ENCODE data around the gene WIPF2.
A peak's percentile ranks its signal among the peaks of the same experiment; 100 is the strongest.

The WIPF2 gene

DNA sequence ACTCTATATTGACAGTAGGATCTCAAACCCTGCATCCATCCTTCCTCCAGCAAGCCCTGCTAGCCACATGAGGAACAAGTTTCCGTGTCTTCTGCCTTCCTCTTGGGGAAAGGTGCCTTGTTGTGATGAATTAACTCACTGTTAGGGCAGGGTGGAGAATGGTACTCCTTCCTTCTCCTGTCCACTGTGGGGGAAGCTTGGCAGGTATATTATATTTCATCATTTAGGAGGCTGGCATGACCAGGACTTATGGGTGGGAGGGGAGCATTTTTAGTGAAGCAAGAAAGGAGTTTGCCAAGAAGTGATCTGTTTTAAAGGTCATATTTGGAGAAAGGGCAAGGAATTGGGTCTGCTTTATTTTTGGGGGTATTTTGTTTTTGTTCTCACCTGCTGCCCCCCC, 59.3 kb downstream of the WIPF2 start:
- DNase-seq (ENCODE audit: low read depth) = no peak
- no peak overlapping the region for H3K4me3 ChIP-seq (ENCODE audit: low read length)
- no peak for TF ChIP-seq CTCF (conservative IDR thresholded peaks at IDR 0.05; ENCODE audit: low read depth, low read length)

- no peak overlapping the region for H3K4me3 ChIP-seq (ENCODE audit: low read length)
- no peak for TF ChIP-seq CTCF (conservative IDR thresholded peaks at IDR 0.05; ENCODE audit: low read depth, low read length)
- no peak for DNase-seq (ENCODE audit: low read depth)
These were observed 60.3 kb downstream of the WIPF2 start for GRCh38 chr17:40279402-40279801.

- DNase-seq (ENCODE audit: low read depth) = no peak
- no peak for TF ChIP-seq CTCF (conservative IDR thresholded peaks at IDR 0.05; ENCODE audit: low read depth, low read length)
- H3K4me3 ChIP-seq (ENCODE audit: low read length) = no peak overlapping the region
These were observed 62.6 kb downstream of the WIPF2 start for GRCh38 chr17:40281663-40282062.

- H3K4me3 ChIP-seq (ENCODE audit: low read length) = peak overlapping the region; percentile 12
- peak; percentile 97 for DNase-seq (ENCODE audit: low read depth)
- TF ChIP-seq CTCF (conservative IDR thresholded peaks at IDR 0.05; ENCODE audit: low read depth, low read length) = no peak
These were observed 64.6 kb downstream of the WIPF2 start for GRCh38 chr17:40283662-40284061.

GRCh38 chr17:40284085-40284713, 65.1 kb downstream of the WIPF2 start:
- DNase-seq (ENCODE audit: low read depth) = peak; percentile 81
- H3K4me3 ChIP-seq (ENCODE audit: low read length) = peak overlapping the region; percentile 12
- TF ChIP-seq CTCF (conservative IDR thresholded peaks at IDR 0.05; ENCODE audit: low read depth, low read length) = peak; percentile 43

- no peak overlapping the region for H3K4me3 ChIP-seq (ENCODE audit: low read length)
- no peak for DNase-seq (ENCODE audit: low read depth)
- TF ChIP-seq CTCF (conservative IDR thresholded peaks at IDR 0.05; ENCODE audit: low read depth, low read length) = no peak
These were observed 67.4 kb downstream of the WIPF2 start for GRCh38 chr17:40286473-40286872.

- peak overlapping the region; percentile 24 for H3K4me3 ChIP-seq (ENCODE audit: low read length)
- no peak for TF ChIP-seq CTCF (conservative IDR thresholded peaks at IDR 0.05; ENCODE audit: low read depth, low read length)
- no peak for DNase-seq (ENCODE audit: low read depth)
These were observed 68.0 kb downstream of the WIPF2 start for GRCh38 chr17:40287159-40287493.

All from retinal pigment epithelial cell (primary cell).